Measurements from ENCODE around the gene SEL1L2.
"Not testable (repeated sequence)": the region's sequence is repeated elsewhere in the genome, so short reads cannot be mapped to it uniquely, and the experiment has no call there.

SEL1L2 gene

GRCh38 chr20:13990465-13990864, at the start of gene SEL1L2:
Gene SEL1L2, minus strand, starts transcription at chr20:13990614. Its CDS starts 80 bp downstream, at chr20:13990534.
- DNase-seq = no peak

GRCh38 chr20:14036567-14036966, 46.2 kb upstream of the SEL1L2 start:
- DNase-seq = no peak

GRCh38 chr20:14033310-14033709, 42.9 kb upstream of the SEL1L2 start:
- no peak for DNase-seq

GRCh38 chr20:14030991-14031390, 40.6 kb upstream of the SEL1L2 start:
- DNase-seq = no peak

GRCh38 chr20:14012671-14013070, 22.3 kb upstream of the SEL1L2 start:
- no peak for DNase-seq

GRCh38 chr20:14009208-14009607, 18.8 kb upstream of the SEL1L2 start:
- DNase-seq = no peak

GRCh38 chr20:14005996-14006395, 15.6 kb upstream of the SEL1L2 start:
- no peak for DNase-seq

GRCh38 chr20:14000917-14001316, 10.5 kb upstream of the SEL1L2 start:
- no peak for DNase-seq

GRCh38 chr20:13996265-13996664, 5.9 kb upstream of the SEL1L2 start:
- DNase-seq = no peak

GRCh38 chr20:13995841-13996240, 5.4 kb upstream of the SEL1L2 start:
- peak; percentile 48 for DNase-seq

GRCh38 chr20:13995086-13995665, 4.8 kb upstream of the SEL1L2 start, which contains the start of gene MACROD2:
Gene MACROD2, plus strand, starts transcription at chr20:13995516.
- DNase-seq = peak; percentile 96

GRCh38 chr20:13991955-13992354, 1.5 kb upstream of the SEL1L2 start:
- not testable (repeated sequence) for DNase-seq

- DNase-seq = no peak
These were observed 897 bp upstream of the SEL1L2 start for GRCh38 chr20:13991311-13991710.

GRCh38 chr20:13984211-13984610, 6.2 kb downstream of the SEL1L2 start:
- no peak for DNase-seq

GRCh38 chr20:13960525-13960924, 29.9 kb downstream of the SEL1L2 start:
- no peak for DNase-seq

GRCh38 chr20:13960119-13960518, 30.3 kb downstream of the SEL1L2 start:
- DNase-seq = no peak

- DNase-seq = no peak
These were observed 37.2 kb downstream of the SEL1L2 start for GRCh38 chr20:13953227-13953626.

- no peak for DNase-seq
These were observed 42.7 kb downstream of the SEL1L2 start for GRCh38 chr20:13947719-13948118.

GRCh38 chr20:13941031-13941430, 49.4 kb downstream of the SEL1L2 start:
- no peak for DNase-seq

- no peak for DNase-seq
These were observed 53.4 kb downstream of the SEL1L2 start for GRCh38 chr20:13936781-13937576.

- no peak for DNase-seq
These were observed 55.2 kb downstream of the SEL1L2 start for GRCh38 chr20:13934992-13935894.

GRCh38 chr20:13930281-13930680, 60.1 kb downstream of the SEL1L2 start:
- DNase-seq = no peak

- no peak for DNase-seq
These were observed 60.6 kb downstream of the SEL1L2 start for GRCh38 chr20:13929836-13930235.
